ENCODE data around the gene NPAS3. TPM values are rescaled to one million over a fixed set of nuclear protein-coding genes. Genes with fewer than 3 reads are reported as not detected.

NPAS3 gene
- total and polyA plus RNA-seq, 2 donors (not counting 1 experiment from before 2014, with no cell fraction given) = 0.10 to 0.50 TPM

GRCh38 chr14:33257796-33258195 is 319.1 kb downstream of the NPAS3 start:
- no peak for TF ChIP-seq EZH2 (IDR thresholded peaks at IDR 0.05; ENCODE audit: low read length, missing control alignments)
- TF ChIP-seq CTCF (conservative IDR thresholded peaks at IDR 0.05 in 1 of 2, IDR thresholded peaks at IDR 0.05 in 1 of 2; ENCODE audit: low read depth in 1 of 2, low read length in 2 of 2) = no peak
- Histone ChIP-seq H3K27me3 (ENCODE audit: control insufficient read depth, insufficient read depth, low read length) (no peaks in the 10 kb centered on the region), H3K9ac (ENCODE audit: insufficient read depth, low read length) (no peak overlapping the region), H3K27ac (ENCODE audit: insufficient read depth, low read length) (no peak overlapping the region), H3K36me3 (ENCODE audit: control insufficient read depth, insufficient read depth, low read length) (no peaks in the 10 kb centered on the region), H3K4me2 (ENCODE audit: extremely low read depth, insufficient read depth, low read length) (no peak overlapping the region), H4K20me1 (ENCODE audit: control insufficient read depth, extremely low read depth, insufficient read depth, low read length) (no peaks in the 10 kb centered on the region), H2AFZ (ENCODE audit: low read length) (no peak overlapping the region), H3K4me3 (replicated peaks in 1 of 4; ENCODE audit: control extremely low read depth in 1 of 4, insufficient read depth in 1 of 4, low read depth in 3 of 4, low read length in 4 of 4) (no peak overlapping the region), H3K9me3 (ENCODE audit: control insufficient read depth, insufficient read depth, low read depth, low read length) (no peaks in the 10 kb centered on the region), H3K4me1 (ENCODE audit: control insufficient read depth, extremely low read depth, insufficient read depth, low read length) (no peaks in the 10 kb centered on the region), H3K79me2 (ENCODE audit: control insufficient read depth, insufficient read depth, low read length) (no peaks in the 10 kb centered on the region)
- DNase-seq (ENCODE audit: low read depth in 2 of 2) = no peak

- TF ChIP-seq EZH2 (IDR thresholded peaks at IDR 0.05; ENCODE audit: low read length, missing control alignments) (no peak), CTCF (conservative IDR thresholded peaks at IDR 0.05 in 1 of 2, IDR thresholded peaks at IDR 0.05 in 1 of 2; ENCODE audit: low read depth in 1 of 2, low read length in 2 of 2) (no peak)
- H3K4me2 ChIP-seq (ENCODE audit: extremely low read depth, insufficient read depth, low read length) = no peak overlapping the region
- H3K36me3 ChIP-seq (ENCODE audit: control insufficient read depth, insufficient read depth, low read length) = no peaks in the 10 kb centered on the region
- no peak overlapping the region for H3K9ac ChIP-seq (ENCODE audit: insufficient read depth, low read length)
- H3K79me2 ChIP-seq (ENCODE audit: control insufficient read depth, insufficient read depth, low read length) = no peaks in the 10 kb centered on the region
- no peaks in the 10 kb centered on the region for H4K20me1 ChIP-seq (ENCODE audit: control insufficient read depth, extremely low read depth, insufficient read depth, low read length)
- H3K4me1 ChIP-seq (ENCODE audit: control insufficient read depth, extremely low read depth, insufficient read depth, low read length) = no peaks in the 10 kb centered on the region
- no peak overlapping the region for H3K4me3 ChIP-seq (replicated peaks in 1 of 4; ENCODE audit: control extremely low read depth in 1 of 4, insufficient read depth in 1 of 4, low read depth in 3 of 4, low read length in 4 of 4)
- no peak for DNase-seq (ENCODE audit: low read depth in 2 of 2)
- no peak overlapping the region for H2AFZ ChIP-seq (ENCODE audit: low read length)
- no peaks in the 10 kb centered on the region for H3K9me3 ChIP-seq (ENCODE audit: control insufficient read depth, insufficient read depth, low read depth, low read length)
- no peak overlapping the region for H3K27ac ChIP-seq (ENCODE audit: insufficient read depth, low read length)
- no peaks in the 10 kb centered on the region for H3K27me3 ChIP-seq (ENCODE audit: control insufficient read depth, insufficient read depth, low read length)
Observed at GRCh38 chr14:33259764-33260163, 321.1 kb downstream of the NPAS3 start.

- Histone ChIP-seq H3K4me2 (ENCODE audit: extremely low read depth, insufficient read depth, low read length) (no peak overlapping the region), H3K9me3 (ENCODE audit: control insufficient read depth, insufficient read depth, low read depth, low read length) (no peaks in the 10 kb centered on the region)
- peak in 1 of 2 donors; percentile 78 for DNase-seq (ENCODE audit: low read depth in 2 of 2)
Observed at GRCh38 chr14:33271216-33271615, 332.5 kb downstream of the NPAS3 start.

More at GRCh38 chr14:33271216-33271615, 332.5 kb downstream of the NPAS3 start:
- Histone ChIP-seq H3K4me3 (replicated peaks in 1 of 4; ENCODE audit: control extremely low read depth in 1 of 4, insufficient read depth in 1 of 4, low read depth in 3 of 4, low read length in 4 of 4) (no peak overlapping the region), H2AFZ (ENCODE audit: low read length) (no peak overlapping the region), H3K79me2 (ENCODE audit: control insufficient read depth, insufficient read depth, low read length) (no peaks in the 10 kb centered on the region), H3K27me3 (ENCODE audit: control insufficient read depth, insufficient read depth, low read length) (no peaks in the 10 kb centered on the region), H4K20me1 (ENCODE audit: control insufficient read depth, extremely low read depth, insufficient read depth, low read length) (no peaks in the 10 kb centered on the region), H3K4me1 (ENCODE audit: control insufficient read depth, extremely low read depth, insufficient read depth, low read length) (no peaks in the 10 kb centered on the region), H3K9ac (ENCODE audit: insufficient read depth, low read length) (no peak overlapping the region), H3K27ac (ENCODE audit: insufficient read depth, low read length) (no peak overlapping the region), H3K36me3 (ENCODE audit: control insufficient read depth, insufficient read depth, low read length) (no peaks in the 10 kb centered on the region)
- TF ChIP-seq EZH2 (IDR thresholded peaks at IDR 0.05; ENCODE audit: low read length, missing control alignments) (no peak), CTCF (conservative IDR thresholded peaks at IDR 0.05 in 1 of 2, IDR thresholded peaks at IDR 0.05 in 1 of 2; ENCODE audit: low read depth in 1 of 2, low read length in 2 of 2) (no peak)
